Activated naive CD8-positive, alpha-beta T cell (primary cell): ENCODE results near the gene APLP2.
"Not testable (repeated sequence)": the region's sequence is repeated elsewhere in the genome, so short reads cannot be mapped to it uniquely, and the experiment has no call there.

Source experiments
- H3K27ac Mint-ChIP-seq: one replicate; pipeline ENCODE4 v1.8.0; 2021; ENCODE audit warnings: mixed read lengths
- H3K27me3 Mint-ChIP-seq: one replicate; pipeline ENCODE4 v1.8.0; 2021; ENCODE audit warnings: mixed read lengths
- H3K36me3 Mint-ChIP-seq: one replicate; pipeline ENCODE4 v1.8.0; 2021; ENCODE audit warnings: mixed read lengths
- H3K4me1 Mint-ChIP-seq: one replicate; pipeline ENCODE4 v1.8.0; 2021; ENCODE audit warnings: low read depth, mixed read lengths
- H3K4me3 Mint-ChIP-seq: one replicate; pipeline ENCODE4 v1.8.0; 2021; ENCODE audit warnings: mild to moderate bottlenecking, mixed read lengths
- H3K9me3 Mint-ChIP-seq: one replicate; pipeline ENCODE4 v1.8.0; 2021; ENCODE audit warnings: low read depth, mixed read lengths

Gene APLP2

GRCh38 chr11:130165601-130166456 is 96.1 kb downstream of the APLP2 start:
- Mint-ChIP-seq H3K27ac (no peak overlapping the region), H3K9me3 (no peaks in the 10 kb centered on the region), H3K4me3 (no peak overlapping the region), H3K36me3 (no peaks in the 10 kb centered on the region), H3K4me1 (no peaks in the 10 kb centered on the region), H3K27me3 (peaks cover 31% of the 10 kb centered on the region)

DNA sequence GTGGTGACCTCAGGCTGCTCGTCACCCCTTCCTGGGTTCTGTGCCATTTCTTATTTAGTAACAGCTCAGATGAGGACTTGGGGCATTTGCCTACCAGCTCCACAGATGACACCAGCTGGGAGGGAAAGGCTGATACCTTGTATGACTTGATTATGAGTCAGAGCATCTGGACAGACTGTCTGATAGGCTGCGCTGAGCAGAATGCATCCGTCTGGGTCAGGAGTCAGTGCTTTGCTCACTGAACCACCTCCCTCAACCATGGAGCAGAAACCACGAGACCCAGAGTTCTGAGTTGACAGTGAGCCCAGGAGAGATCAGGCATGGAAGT is 96.7 kb downstream of the APLP2 start:
- no peaks in the 10 kb centered on the region for H3K9me3 Mint-ChIP-seq
- H3K36me3 Mint-ChIP-seq, result no peaks in the 10 kb centered on the region
- H3K27ac Mint-ChIP-seq, result no peak overlapping the region
- H3K4me1 Mint-ChIP-seq, result no peaks in the 10 kb centered on the region
- no peak overlapping the region for H3K4me3 Mint-ChIP-seq
- peaks cover 29% of the 10 kb centered on the region for H3K27me3 Mint-ChIP-seq

DNA sequence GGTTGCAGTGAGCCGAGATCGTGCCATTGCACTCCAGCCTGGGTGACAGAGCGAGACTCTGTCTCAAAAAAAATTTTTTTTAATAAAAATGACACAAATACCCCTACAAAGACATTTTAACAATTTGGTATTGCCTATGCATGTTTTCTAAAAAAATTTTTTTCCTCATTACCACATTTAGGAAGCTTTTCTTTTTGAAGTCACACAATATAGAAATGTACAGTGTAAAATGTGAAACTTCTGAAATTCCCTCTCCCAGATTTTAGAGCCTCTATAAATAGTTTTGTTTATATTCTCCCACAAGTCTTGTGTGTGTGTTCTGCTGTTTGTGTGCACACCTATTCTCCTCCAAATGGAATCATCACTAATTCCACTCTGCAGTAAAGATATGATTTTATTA is 97.5 kb downstream of the APLP2 start:
- no peaks in the 10 kb centered on the region for H3K9me3 Mint-ChIP-seq
- H3K4me3 Mint-ChIP-seq, result no peak overlapping the region
- H3K27ac Mint-ChIP-seq, result no peak overlapping the region
- H3K4me1 Mint-ChIP-seq, result no peaks in the 10 kb centered on the region
- H3K27me3 Mint-ChIP-seq, result peaks cover 25% of the 10 kb centered on the region
- H3K36me3 Mint-ChIP-seq, result no peaks in the 10 kb centered on the region

GRCh38 chr11:130168105-130168504 is 98.4 kb downstream of the APLP2 start:
- no peaks in the 10 kb centered on the region for H3K9me3 Mint-ChIP-seq
- H3K4me1 Mint-ChIP-seq, result no peaks in the 10 kb centered on the region
- H3K36me3 Mint-ChIP-seq, result no peaks in the 10 kb centered on the region
- H3K27ac Mint-ChIP-seq, result no peak overlapping the region
- no peak overlapping the region for H3K4me3 Mint-ChIP-seq
- H3K27me3 Mint-ChIP-seq, result peaks cover 21% of the 10 kb centered on the region

DNA sequence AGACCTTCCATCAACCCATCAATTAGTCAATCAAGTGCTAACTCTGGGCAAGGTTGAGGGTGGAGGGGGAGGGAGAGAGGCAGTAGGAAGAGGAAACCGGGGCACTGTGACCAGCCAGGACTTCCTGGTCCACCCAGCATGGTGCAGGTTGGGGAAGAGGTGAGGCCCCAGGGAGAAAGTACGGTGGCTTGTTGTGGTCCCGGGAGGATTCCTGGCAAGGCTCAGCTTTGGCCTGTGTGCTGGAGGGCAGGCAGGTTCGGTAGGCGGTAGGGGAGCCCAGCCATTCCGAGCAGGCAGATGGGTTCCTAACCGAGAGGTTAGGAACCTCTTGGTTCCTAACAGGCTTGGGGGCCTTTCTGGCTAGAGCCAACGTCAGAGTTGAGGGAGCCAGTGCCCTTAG is 100.7 kb downstream of the APLP2 start:
- Mint-ChIP-seq H3K27ac (no peak overlapping the region), H3K9me3 (peaks cover 6% of the 10 kb centered on the region), H3K4me1 (no peaks in the 10 kb centered on the region), H3K4me3 (no peak overlapping the region), H3K27me3 (peaks cover 16% of the 10 kb centered on the region), H3K36me3 (no peaks in the 10 kb centered on the region)

DNA sequence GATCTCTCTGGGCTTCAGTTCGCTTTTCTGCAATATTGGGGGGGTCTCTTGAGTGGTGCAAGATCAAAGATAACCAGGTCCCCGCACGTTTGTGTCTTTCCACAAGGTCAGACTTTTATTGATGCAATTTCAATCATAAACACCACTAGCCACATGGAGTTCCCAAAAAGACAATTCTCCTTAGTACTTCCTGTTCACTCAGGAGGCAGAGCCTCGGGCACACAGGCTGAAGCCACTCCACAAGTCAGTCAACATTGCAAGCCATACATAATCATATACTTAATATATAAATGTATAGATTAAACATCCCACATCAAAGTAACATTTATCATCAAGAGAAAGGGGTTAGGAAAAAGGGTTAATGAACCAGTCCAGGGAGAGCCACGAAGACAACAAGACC is 101.8 kb downstream of the APLP2 start:
- no peaks in the 10 kb centered on the region for H3K36me3 Mint-ChIP-seq
- peaks cover 6% of the 10 kb centered on the region for H3K9me3 Mint-ChIP-seq
- H3K27me3 Mint-ChIP-seq, result peaks cover 11% of the 10 kb centered on the region
- H3K4me1 Mint-ChIP-seq, result no peaks in the 10 kb centered on the region
- no peak overlapping the region for H3K27ac Mint-ChIP-seq
- H3K4me3 Mint-ChIP-seq, result no peak overlapping the region

DNA sequence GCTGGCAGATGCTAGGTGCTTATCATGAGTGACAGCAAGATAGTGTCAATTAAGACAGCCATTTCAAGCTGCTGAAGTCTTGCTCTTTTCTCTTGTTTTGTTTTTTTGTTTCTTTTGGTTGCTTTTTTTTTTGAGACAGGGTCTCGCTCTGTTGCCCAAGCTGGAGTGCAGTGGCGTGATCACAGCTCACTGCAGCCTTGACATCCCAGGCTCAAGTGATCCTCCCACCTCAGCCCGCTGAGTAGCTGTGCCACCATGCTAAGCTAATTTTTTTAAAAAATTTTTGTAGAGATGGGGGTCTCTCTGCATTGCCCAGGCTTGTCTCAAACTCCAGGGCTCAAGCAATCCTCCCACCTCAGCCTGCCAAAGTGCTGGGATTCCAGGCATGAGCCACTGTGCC is 102.3 kb downstream of the APLP2 start:
- not testable (repeated sequence) for H3K36me3 Mint-ChIP-seq, H3K4me1 Mint-ChIP-seq

GRCh38 chr11:130174642-130175041 is 104.9 kb downstream of the APLP2 start:
- H3K27me3 Mint-ChIP-seq, result peaks cover 5% of the 10 kb centered on the region
- no peaks in the 10 kb centered on the region for H3K4me1 Mint-ChIP-seq
- H3K9me3 Mint-ChIP-seq, result peaks cover 6% of the 10 kb centered on the region
- H3K36me3 Mint-ChIP-seq, result no peaks in the 10 kb centered on the region
- H3K4me3 Mint-ChIP-seq, result no peak overlapping the region
- H3K27ac Mint-ChIP-seq, result no peak overlapping the region

More for the DNA sequence above, 102.3 kb downstream of the APLP2 start:
- not testable (repeated sequence) for H3K27ac Mint-ChIP-seq, H3K4me3 Mint-ChIP-seq, H3K9me3 Mint-ChIP-seq
- H3K27me3 Mint-ChIP-seq, result peaks cover 11% of the 10 kb centered on the region

DNA sequence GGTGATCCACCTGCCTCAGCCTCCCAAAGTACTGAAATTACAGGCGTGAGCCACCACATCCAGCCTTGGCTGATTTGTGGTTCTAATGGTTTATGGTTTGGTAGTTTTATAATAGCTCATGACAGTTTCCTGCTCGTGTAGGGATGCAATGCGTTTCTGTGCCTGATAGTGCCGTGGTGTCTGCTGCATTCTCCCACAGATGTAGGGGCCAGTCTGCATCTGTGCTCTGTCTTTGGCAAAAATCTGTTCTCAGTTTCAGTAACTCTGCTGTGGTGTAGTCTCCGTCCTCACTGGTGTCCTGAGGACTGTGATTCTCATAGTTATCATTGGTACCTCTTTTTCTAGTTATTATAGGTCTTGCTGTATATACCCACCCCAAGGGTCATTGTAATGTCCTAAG is 106.2 kb downstream of the APLP2 start:
- no peak overlapping the region for H3K27ac Mint-ChIP-seq

GRCh38 chr11:130177782-130178181 is 108.1 kb downstream of the APLP2 start:
- Mint-ChIP-seq H3K4me1 (no peaks in the 10 kb centered on the region), H3K36me3 (no peaks in the 10 kb centered on the region), H3K9me3 (peaks cover 6% of the 10 kb centered on the region), H3K27me3 (peaks cover 7% of the 10 kb centered on the region), H3K27ac (no peak overlapping the region), H3K4me3 (no peak overlapping the region)

More for the DNA sequence above, 106.2 kb downstream of the APLP2 start:
- Mint-ChIP-seq H3K36me3 (no peaks in the 10 kb centered on the region), H3K27me3 (peaks cover 5% of the 10 kb centered on the region), H3K4me1 (no peaks in the 10 kb centered on the region), H3K9me3 (peaks cover 6% of the 10 kb centered on the region), H3K4me3 (no peak overlapping the region)

- no peaks in the 10 kb centered on the region for H3K4me1 Mint-ChIP-seq
- H3K27me3 Mint-ChIP-seq, result peaks cover 10% of the 10 kb centered on the region
- H3K27ac Mint-ChIP-seq, result no peak overlapping the region
- peaks cover 6% of the 10 kb centered on the region for H3K9me3 Mint-ChIP-seq
- no peak overlapping the region for H3K4me3 Mint-ChIP-seq
- no peaks in the 10 kb centered on the region for H3K36me3 Mint-ChIP-seq
Observed at GRCh38 chr11:130178441-130179339, 109.0 kb downstream of the APLP2 start.

DNA sequence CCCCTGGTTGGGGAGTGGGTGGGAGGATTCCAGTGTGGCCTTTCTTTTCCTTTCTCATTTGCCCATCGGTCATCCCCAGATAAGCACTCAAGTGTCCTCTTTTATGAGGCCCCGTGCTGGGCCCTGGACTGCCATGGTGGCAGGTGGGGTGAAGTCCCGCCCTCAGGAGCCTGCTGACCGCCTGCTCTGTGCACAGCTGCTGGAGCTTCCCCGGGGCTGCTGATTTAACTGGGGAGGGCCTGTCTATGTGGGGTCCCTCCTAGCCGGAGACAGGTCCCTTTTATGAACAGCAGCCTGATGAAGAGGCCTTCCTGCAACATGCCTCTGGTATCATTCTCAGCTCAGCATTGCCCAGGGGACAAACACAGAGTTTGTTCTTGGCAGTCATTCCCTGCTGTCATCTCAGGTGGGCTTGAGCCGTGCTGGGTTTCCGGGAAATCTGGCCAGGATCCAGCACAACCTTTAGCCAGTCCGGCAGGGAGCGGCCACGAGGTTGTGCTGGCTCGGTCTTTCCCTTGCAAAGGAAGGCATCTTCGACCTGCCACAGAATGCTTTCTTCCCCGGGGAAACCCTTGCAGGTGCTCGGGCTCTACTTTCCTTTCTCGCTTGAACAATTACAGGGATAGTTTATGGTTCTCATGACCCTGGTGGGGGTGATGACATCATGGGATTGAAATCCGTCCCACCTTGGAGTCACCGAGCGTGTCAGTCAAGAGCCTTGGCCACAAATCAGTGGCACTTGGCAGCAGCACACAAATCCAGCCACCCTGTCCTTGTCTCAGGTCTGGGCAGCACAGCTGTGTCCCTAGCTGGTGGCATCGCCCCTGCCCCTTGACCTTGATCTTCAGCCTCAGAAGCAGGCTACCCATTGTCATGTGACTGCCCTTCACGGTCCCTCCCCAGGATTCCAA is 110.0 kb downstream of the APLP2 start:
- H3K27ac Mint-ChIP-seq, result no peak overlapping the region
- H3K9me3 Mint-ChIP-seq, result peaks cover 6% of the 10 kb centered on the region
- no peak overlapping the region for H3K4me3 Mint-ChIP-seq
- no peaks in the 10 kb centered on the region for H3K4me1 Mint-ChIP-seq
- H3K27me3 Mint-ChIP-seq, result peaks cover 11% of the 10 kb centered on the region
- H3K36me3 Mint-ChIP-seq, result no peaks in the 10 kb centered on the region

- Mint-ChIP-seq H3K27ac (no peak overlapping the region), H3K36me3 (no peaks in the 10 kb centered on the region), H3K9me3 (no peaks in the 10 kb centered on the region), H3K27me3 (peaks cover 8% of the 10 kb centered on the region), H3K4me3 (no peak overlapping the region), H3K4me1 (no peaks in the 10 kb centered on the region)
Observed at GRCh38 chr11:130180491-130180890, 110.8 kb downstream of the APLP2 start.

GRCh38 chr11:130180896-130181294 is 111.2 kb downstream of the APLP2 start:
- no peaks in the 10 kb centered on the region for H3K9me3 Mint-ChIP-seq
- no peak overlapping the region for H3K27ac Mint-ChIP-seq
- H3K4me3 Mint-ChIP-seq, result no peak overlapping the region
- H3K36me3 Mint-ChIP-seq, result no peaks in the 10 kb centered on the region
- no peaks in the 10 kb centered on the region for H3K4me1 Mint-ChIP-seq
- H3K27me3 Mint-ChIP-seq, result peaks cover 8% of the 10 kb centered on the region
